Measurements from ENCODE around the gene ZNG1A. TPM values are rescaled to one million over a fixed set of nuclear protein-coding genes. Genes with fewer than 3 reads are reported as not detected.
"Not testable (repeated sequence)": the region's sequence is repeated elsewhere in the genome, so short reads cannot be mapped to it uniquely, and the experiment has no call there.

The ZNG1A gene
- total RNA-seq, 2 donors from 2014 or later = 33.7 to 64.6 TPM

- H3K27ac ChIP-seq; H3K27me3 ChIP-seq; H3K9me3 ChIP-seq; H3K36me3 ChIP-seq (replicated peaks in 1 of 2; ENCODE audit: insufficient read depth in 1 of 2, low read depth in 2 of 2); H3K4me1 ChIP-seq; DNase-seq; H3K4me3 ChIP-seq; intact Hi-C loops (cut with DNase I): not testable (repeated sequence)
- ATAC-seq = peak; percentile 90
- 0 to 8% methylated on average over 3 to 5 of the region's 11 CpGs for WGBS, 2 donors
- peak in 1 of 7 experiments; percentile 20 for TF ChIP-seq CTCF (IDR thresholded peaks at IDR 0.05)
Measured at GRCh38 chr9:88396-89037, 90.3 kb downstream of the ZNG1A start.

GRCh38 chr9:87860-88259, 91.0 kb downstream of the ZNG1A start:
- intact Hi-C loops (cut with DNase I); H3K4me3 ChIP-seq; H3K27me3 ChIP-seq; ATAC-seq; H3K36me3 ChIP-seq (replicated peaks in 1 of 2; ENCODE audit: insufficient read depth in 1 of 2, low read depth in 2 of 2); H3K27ac ChIP-seq; H3K4me1 ChIP-seq; H3K9me3 ChIP-seq; DNase-seq: not testable (repeated sequence)
- WGBS, 2 donors = 35 to 44% methylated on average over 6 of the region's 6 CpGs

GRCh38 chr9:87105-87504, 91.8 kb downstream of the ZNG1A start:
- ATAC-seq; H3K9me3 ChIP-seq; H3K27me3 ChIP-seq; H3K4me3 ChIP-seq; intact Hi-C loops (cut with DNase I); H3K4me1 ChIP-seq; H3K36me3 ChIP-seq (replicated peaks in 1 of 2; ENCODE audit: insufficient read depth in 1 of 2, low read depth in 2 of 2); DNase-seq; H3K27ac ChIP-seq: not testable (repeated sequence)
- 37% methylated on average over 2 of the region's 4 CpGs; no CpG with 5 or more reads in 1 of the 2 donors for WGBS, 2 donors

- H3K4me3 ChIP-seq; H3K36me3 ChIP-seq (replicated peaks in 1 of 2; ENCODE audit: insufficient read depth in 1 of 2, low read depth in 2 of 2); ATAC-seq; H3K4me1 ChIP-seq; H3K27me3 ChIP-seq; H3K27ac ChIP-seq; DNase-seq; intact Hi-C loops (cut with DNase I); H3K9me3 ChIP-seq: not testable (repeated sequence)
Measured at GRCh38 chr9:86697-87096, 92.2 kb downstream of the ZNG1A start.

- H3K36me3 ChIP-seq (replicated peaks in 1 of 2; ENCODE audit: insufficient read depth in 1 of 2, low read depth in 2 of 2); H3K4me1 ChIP-seq; ATAC-seq; H3K9me3 ChIP-seq; intact Hi-C loops (cut with DNase I); H3K4me3 ChIP-seq; H3K27me3 ChIP-seq; DNase-seq; H3K27ac ChIP-seq: not testable (repeated sequence)
- WGBS, 2 donors = 78% methylated on average over 8 of the region's 31 CpGs; no CpG with 5 or more reads in 1 of the 2 donors
Measured at GRCh38 chr9:82932-83689, 95.7 kb downstream of the ZNG1A start.

GRCh38 chr9:78333-78732, 100.5 kb downstream of the ZNG1A start:
- ATAC-seq; DNase-seq; H3K4me1 ChIP-seq; intact Hi-C loops (cut with DNase I); H3K9me3 ChIP-seq; H3K27ac ChIP-seq; H3K36me3 ChIP-seq (replicated peaks in 1 of 2; ENCODE audit: insufficient read depth in 1 of 2, low read depth in 2 of 2); H3K4me3 ChIP-seq; H3K27me3 ChIP-seq: not testable (repeated sequence)
- WGBS, 2 donors = 100% methylated on average over 1 of the region's 3 CpGs; no CpG with 5 or more reads in 1 of the 2 donors

- H3K4me3 ChIP-seq; H3K9me3 ChIP-seq; DNase-seq; H3K4me1 ChIP-seq; ATAC-seq; H3K27me3 ChIP-seq; intact Hi-C loops (cut with DNase I); H3K36me3 ChIP-seq (replicated peaks in 1 of 2; ENCODE audit: insufficient read depth in 1 of 2, low read depth in 2 of 2); H3K27ac ChIP-seq: not testable (repeated sequence)
- WGBS, 2 donors = 74 to 82% methylated on average over 2 of the region's 3 CpGs
Measured at GRCh38 chr9:76389-76788, 102.5 kb downstream of the ZNG1A start.

GRCh38 chr9:73900-74525, 104.8 kb downstream of the ZNG1A start:
- H3K9me3 ChIP-seq; intact Hi-C loops (cut with DNase I); H3K36me3 ChIP-seq (replicated peaks in 1 of 2; ENCODE audit: insufficient read depth in 1 of 2, low read depth in 2 of 2); H3K4me1 ChIP-seq; DNase-seq; ATAC-seq; H3K4me3 ChIP-seq; H3K27ac ChIP-seq; H3K27me3 ChIP-seq: not testable (repeated sequence)
- 26 to 32% methylated on average over 11 to 17 of the region's 18 CpGs for WGBS, 2 donors

- H3K36me3 ChIP-seq (replicated peaks in 1 of 2; ENCODE audit: insufficient read depth in 1 of 2, low read depth in 2 of 2); H3K9me3 ChIP-seq; H3K4me1 ChIP-seq; intact Hi-C loops (cut with DNase I); H3K27me3 ChIP-seq; H3K27ac ChIP-seq: not testable (repeated sequence)
- DNase-seq = peak in 2 of 4 donors; percentile 16
- H3K4me3 ChIP-seq = peak overlapping the region in 1 of 2 donors; percentile 45
- 0 to 2% methylated on average over 12 to 70 of the region's 109 CpGs for WGBS, 2 donors
- peak; percentile 59 for ATAC-seq
Measured at GRCh38 chr9:73076-73899, 105.6 kb downstream of the ZNG1A start.

Data from body of pancreas (tissue), 4 donors.